ENCODE data around the gene FN1.

GRCh38 chr2:215413484-215413777 is 22.4 kb downstream of the FN1 start:
- TF ChIP-seq EZH2 (IDR thresholded peaks at IDR 0.05), result no peak
- TF ChIP-seq POLR2A (IDR thresholded peaks at IDR 0.05; ENCODE audit: borderline replicate concordance, extremely low read depth, insufficient read depth, insufficient read length), result no peak
- TF ChIP-seq ATF3 (IDR thresholded peaks at IDR 0.05), result no peak
- no peak for TF ChIP-seq POLR2AphosphoS5 (IDR thresholded peaks at IDR 0.05; ENCODE audit: low read depth, low read length)
- TF ChIP-seq, protein P1, sequence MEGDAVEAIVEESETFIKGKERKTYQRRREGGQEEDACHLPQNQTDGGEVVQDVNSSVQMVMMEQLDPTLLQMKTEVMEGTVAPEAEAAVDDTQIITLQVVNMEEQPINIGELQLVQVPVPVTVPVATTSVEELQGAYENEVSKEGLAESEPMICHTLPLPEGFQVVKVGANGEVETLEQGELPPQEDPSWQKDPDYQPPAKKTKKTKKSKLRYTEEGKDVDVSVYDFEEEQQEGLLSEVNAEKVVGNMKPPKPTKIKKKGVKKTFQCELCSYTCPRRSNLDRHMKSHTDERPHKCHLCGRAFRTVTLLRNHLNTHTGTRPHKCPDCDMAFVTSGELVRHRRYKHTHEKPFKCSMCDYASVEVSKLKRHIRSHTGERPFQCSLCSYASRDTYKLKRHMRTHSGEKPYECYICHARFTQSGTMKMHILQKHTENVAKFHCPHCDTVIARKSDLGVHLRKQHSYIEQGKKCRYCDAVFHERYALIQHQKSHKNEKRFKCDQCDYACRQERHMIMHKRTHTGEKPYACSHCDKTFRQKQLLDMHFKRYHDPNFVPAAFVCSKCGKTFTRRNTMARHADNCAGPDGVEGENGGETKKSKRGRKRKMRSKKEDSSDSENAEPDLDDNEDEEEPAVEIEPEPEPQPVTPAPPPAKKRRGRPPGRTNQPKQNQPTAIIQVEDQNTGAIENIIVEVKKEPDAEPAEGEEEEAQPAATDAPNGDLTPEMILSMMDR (IDR thresholded peaks at IDR 0.05 in 2 of 3, conservative IDR thresholded peaks at IDR 0.05 in 1 of 3; ENCODE audit: borderline replicate concordance in 1 of 3, insufficient read depth in 1 of 3, low read depth in 2 of 3, low read length in 2 of 3), result no peak
- TF ChIP-seq YY1 (IDR thresholded peaks at IDR 0.05; ENCODE audit: extremely low read depth, insufficient replicate concordance, low read depth, low read length), result no peak
- TF ChIP-seq JUND (IDR thresholded peaks at IDR 0.05), result no peak
- TF ChIP-seq TCF7L2 (IDR thresholded peaks at IDR 0.05; ENCODE audit: borderline replicate concordance, extremely low read depth, insufficient read depth, insufficient read length), result no peak
- no peak for TF ChIP-seq CEBPB (IDR thresholded peaks at IDR 0.05; ENCODE audit: low read depth)
